ENCODE measurements around the gene CAPZB. TPM values are rescaled to one million over a fixed set of nuclear protein-coding genes. Genes with fewer than 3 reads are reported as not detected.

CAPZB gene
- total RNA-seq, 1 donor from 2014 or later = 93.6 TPM

DNA sequence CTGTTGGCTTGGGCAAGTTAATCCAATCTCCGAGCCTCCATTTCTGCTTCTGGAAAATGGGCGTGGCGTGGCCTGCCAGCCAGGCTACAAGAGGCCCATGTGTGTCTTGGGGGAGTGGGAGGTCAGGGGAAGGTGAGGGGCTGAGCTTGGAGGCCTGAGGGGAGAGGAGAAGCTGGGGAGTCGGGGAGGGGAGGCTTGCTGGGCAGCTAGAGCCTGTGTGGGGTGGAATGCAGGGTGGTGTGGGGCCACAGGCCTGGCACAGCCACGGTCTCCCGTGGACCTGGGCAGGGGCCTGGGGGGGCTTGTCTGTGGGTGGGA is 158.6 kb downstream of the CAPZB start:
- H3K4me3 ChIP-seq (ENCODE audit: low read depth, low read length) = no peak overlapping the region
- H3K36me3 ChIP-seq (ENCODE audit: control insufficient read depth, insufficient read depth, low read length) = peaks cover 3% of the 10 kb centered on the region
- TF ChIP-seq, protein P1, sequence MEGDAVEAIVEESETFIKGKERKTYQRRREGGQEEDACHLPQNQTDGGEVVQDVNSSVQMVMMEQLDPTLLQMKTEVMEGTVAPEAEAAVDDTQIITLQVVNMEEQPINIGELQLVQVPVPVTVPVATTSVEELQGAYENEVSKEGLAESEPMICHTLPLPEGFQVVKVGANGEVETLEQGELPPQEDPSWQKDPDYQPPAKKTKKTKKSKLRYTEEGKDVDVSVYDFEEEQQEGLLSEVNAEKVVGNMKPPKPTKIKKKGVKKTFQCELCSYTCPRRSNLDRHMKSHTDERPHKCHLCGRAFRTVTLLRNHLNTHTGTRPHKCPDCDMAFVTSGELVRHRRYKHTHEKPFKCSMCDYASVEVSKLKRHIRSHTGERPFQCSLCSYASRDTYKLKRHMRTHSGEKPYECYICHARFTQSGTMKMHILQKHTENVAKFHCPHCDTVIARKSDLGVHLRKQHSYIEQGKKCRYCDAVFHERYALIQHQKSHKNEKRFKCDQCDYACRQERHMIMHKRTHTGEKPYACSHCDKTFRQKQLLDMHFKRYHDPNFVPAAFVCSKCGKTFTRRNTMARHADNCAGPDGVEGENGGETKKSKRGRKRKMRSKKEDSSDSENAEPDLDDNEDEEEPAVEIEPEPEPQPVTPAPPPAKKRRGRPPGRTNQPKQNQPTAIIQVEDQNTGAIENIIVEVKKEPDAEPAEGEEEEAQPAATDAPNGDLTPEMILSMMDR (IDR thresholded peaks at IDR 0.05; ENCODE audit: insufficient read depth, low read length, poor library complexity, severe bottlenecking) = no peak
- H3K27me3 ChIP-seq (ENCODE audit: control insufficient read depth, insufficient read depth, low read length) = no peaks in the 10 kb centered on the region
- no peak for DNase-seq (ENCODE audit: low read depth)

GRCh38 chr1:19325958-19326747 is 159.2 kb downstream of the CAPZB start:
- no peak overlapping the region for H3K4me3 ChIP-seq (ENCODE audit: low read depth, low read length)
- DNase-seq (ENCODE audit: low read depth) = no peak
- TF ChIP-seq, protein P1 (IDR thresholded peaks at IDR 0.05; ENCODE audit: insufficient read depth, low read length, poor library complexity, severe bottlenecking) = no peak
- H3K36me3 ChIP-seq (ENCODE audit: control insufficient read depth, insufficient read depth, low read length) = peaks cover 3% of the 10 kb centered on the region
- no peaks in the 10 kb centered on the region for H3K27me3 ChIP-seq (ENCODE audit: control insufficient read depth, insufficient read depth, low read length)

GRCh38 chr1:19325368-19325957 is 159.9 kb downstream of the CAPZB start:
- peaks cover 3% of the 10 kb centered on the region for H3K36me3 ChIP-seq (ENCODE audit: control insufficient read depth, insufficient read depth, low read length)

DNA sequence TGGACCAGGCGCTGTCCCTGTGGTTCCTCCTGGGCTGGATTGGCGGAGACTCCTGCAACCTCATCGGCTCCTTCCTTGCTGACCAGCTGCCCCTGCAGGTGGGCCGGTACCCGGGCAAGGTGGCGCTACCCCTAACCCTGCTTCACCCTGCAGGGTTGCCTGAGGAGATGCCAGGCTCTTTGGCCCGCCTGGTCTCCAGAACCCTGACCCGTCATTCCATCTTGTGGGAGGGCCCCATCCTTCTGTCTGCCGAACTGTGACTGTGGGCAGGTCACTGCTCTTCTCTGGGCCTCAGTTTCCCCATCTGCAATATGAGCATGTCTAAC is 160.7 kb downstream of the CAPZB start:
- DNase-seq (ENCODE audit: low read depth) = no peak
- Histone ChIP-seq H3K4me3 (ENCODE audit: low read depth, low read length) (no peak overlapping the region), H3K27me3 (ENCODE audit: control insufficient read depth, insufficient read depth, low read length) (no peaks in the 10 kb centered on the region), H3K36me3 (ENCODE audit: control insufficient read depth, insufficient read depth, low read length) (peaks cover 3% of the 10 kb centered on the region)
- TF ChIP-seq, protein P1 (IDR thresholded peaks at IDR 0.05; ENCODE audit: insufficient read depth, low read length, poor library complexity, severe bottlenecking) = no peak

More at GRCh38 chr1:19325368-19325957, 159.9 kb downstream of the CAPZB start:
- no peak for DNase-seq (ENCODE audit: low read depth)
- TF ChIP-seq, protein P1 (IDR thresholded peaks at IDR 0.05; ENCODE audit: insufficient read depth, low read length, poor library complexity, severe bottlenecking) = no peak
- H3K4me3 ChIP-seq (ENCODE audit: low read depth, low read length) = no peak overlapping the region
- H3K27me3 ChIP-seq (ENCODE audit: control insufficient read depth, insufficient read depth, low read length) = no peaks in the 10 kb centered on the region

- Histone ChIP-seq H3K36me3 (ENCODE audit: control insufficient read depth, insufficient read depth, low read length) (peaks cover 3% of the 10 kb centered on the region), H3K27me3 (ENCODE audit: control insufficient read depth, insufficient read depth, low read length) (no peaks in the 10 kb centered on the region), H3K4me3 (ENCODE audit: low read depth, low read length) (no peak overlapping the region)
- TF ChIP-seq, protein P1 (IDR thresholded peaks at IDR 0.05; ENCODE audit: insufficient read depth, low read length, poor library complexity, severe bottlenecking) = no peak
- DNase-seq (ENCODE audit: low read depth) = no peak
These were observed 161.2 kb downstream of the CAPZB start for GRCh38 chr1:19323987-19324664.
